AG10803 (cell line): ENCODE data around the gene S100A16.

Source experiments
- DNase-seq: peaks from one replicate; pipeline ENCODE4 v3.0.0; 2010; ENCODE audit warnings: low read depth
- H3K4me3 ChIP-seq: 2 replicates; pipeline ENCODE4 v1.5.1; 2011; ENCODE audit warnings: mild to moderate bottlenecking, low read length, control low read depth
- CTCF ChIP-seq: conservative IDR thresholded peaks from 2 replicates; pipeline ENCODE4 v1.5.1; 2011; ENCODE audit warnings: mild to moderate bottlenecking, low read length, control low read depth, inconsistent platforms

S100A16 gene

GRCh38 chr1:153569465-153569864 lies 43.5 kb downstream of the S100A16 start:
- TF ChIP-seq CTCF, result no peak
- no peak for DNase-seq
- no peak overlapping the region for H3K4me3 ChIP-seq

GRCh38 chr1:153568367-153569099 lies 44.4 kb downstream of the S100A16 start:
- peak; percentile 95 for TF ChIP-seq CTCF
- peak overlapping the region; percentile 49 for H3K4me3 ChIP-seq
- DNase-seq, result peak; percentile 81

GRCh38 chr1:153567621-153568366 lies 45.1 kb downstream of the S100A16 start:
- no peak for TF ChIP-seq CTCF
- peak; percentile 28 for DNase-seq
- peak overlapping the region; percentile 49 for H3K4me3 ChIP-seq

- peak overlapping the region; percentile 40 for H3K4me3 ChIP-seq
- no peak for TF ChIP-seq CTCF
- peak; percentile 99 for DNase-seq
Measured at GRCh38 chr1:153566414-153567371, 46.2 kb downstream of the S100A16 start.

- peak; percentile 95 for DNase-seq
- H3K4me3 ChIP-seq, result peak within 1 kb of the TSS; percentile 40
- no peak for TF ChIP-seq CTCF
Measured at GRCh38 chr1:153565529-153566374, 47.2 kb downstream of the S100A16 start, which contains the start of gene S100A2. S100A2 (minus strand) TSS chr1:153565844; CDS start chr1:153563877, 1,967 bp downstream.

- no peak overlapping the region for H3K4me3 ChIP-seq
- DNase-seq, result no peak
- TF ChIP-seq CTCF, result no peak
Measured at GRCh38 chr1:153563991-153564390, 48.9 kb downstream of the S100A16 start.
